HEK293T (cell line): ENCODE measurements around the gene PRXL2A.

Source experiments
- BHLHE40 ChIP-seq: fragments of 450-650 bp; IDR thresholded peaks from 2 replicates; pipeline ENCODE4 v1.6.1; 2016; ENCODE audit warnings: mild to moderate bottlenecking, moderate library complexity, borderline replicate concordance
- ELF4 ChIP-seq: fragments of 450-650 bp; IDR thresholded peaks from 2 replicates; pipeline ENCODE4 v1.6.1; 2017; ENCODE audit warnings: antibody characterized with exemption
- FOXA1 ChIP-seq: fragments of 450-650 bp; IDR thresholded peaks from 2 replicates; pipeline ENCODE4 v1.6.1; 2016; ENCODE audit warnings: mild to moderate bottlenecking
- FOXK2 ChIP-seq: fragments of 450-650 bp; IDR thresholded peaks from 2 replicates; pipeline ENCODE4 v1.6.1; 2016; ENCODE audit warnings: mild to moderate bottlenecking
- FOXM1 ChIP-seq: fragments of 450-650 bp; IDR thresholded peaks from 2 replicates; pipeline ENCODE4 v1.6.1; 2017; ENCODE audit warnings: mild to moderate bottlenecking, borderline replicate concordance
- HDGF ChIP-seq: fragments of 450-650 bp; IDR thresholded peaks from 2 replicates; pipeline ENCODE4 v1.6.1; 2017; ENCODE audit warnings: antibody characterized with exemption, borderline replicate concordance
- LEF1 ChIP-seq: fragments of 450-650 bp; IDR thresholded peaks from 2 replicates; pipeline ENCODE4 v1.6.1; 2017; ENCODE audit warnings: mild to moderate bottlenecking, borderline replicate concordance
- NFRKB ChIP-seq: fragments of 450-650 bp; IDR thresholded peaks from 2 replicates; pipeline ENCODE4 v1.6.1; 2016; ENCODE audit warnings: mild to moderate bottlenecking, moderate library complexity
- SP1 ChIP-seq: fragments of 450-650 bp; IDR thresholded peaks from 2 replicates; pipeline ENCODE4 v1.6.1; 2017
- SUZ12 ChIP-seq: fragments of 450-650 bp; IDR thresholded peaks from 2 replicates; pipeline ENCODE4 v1.6.1; 2016; ENCODE audit warnings: mild to moderate bottlenecking
- TARDBP ChIP-seq: fragments of 450-650 bp; IDR thresholded peaks from 2 replicates; pipeline ENCODE4 v1.6.1; 2016
- ZNF384 ChIP-seq: fragments of 450-650 bp; IDR thresholded peaks from 2 replicates; pipeline ENCODE4 v1.6.1; 2016
- TF ChIP-seq, protein P1 (sequence below): fragments of 450-650 bp; IDR thresholded peaks from 2 replicates; pipeline ENCODE4 v1.6.1; 2016

DNA sequence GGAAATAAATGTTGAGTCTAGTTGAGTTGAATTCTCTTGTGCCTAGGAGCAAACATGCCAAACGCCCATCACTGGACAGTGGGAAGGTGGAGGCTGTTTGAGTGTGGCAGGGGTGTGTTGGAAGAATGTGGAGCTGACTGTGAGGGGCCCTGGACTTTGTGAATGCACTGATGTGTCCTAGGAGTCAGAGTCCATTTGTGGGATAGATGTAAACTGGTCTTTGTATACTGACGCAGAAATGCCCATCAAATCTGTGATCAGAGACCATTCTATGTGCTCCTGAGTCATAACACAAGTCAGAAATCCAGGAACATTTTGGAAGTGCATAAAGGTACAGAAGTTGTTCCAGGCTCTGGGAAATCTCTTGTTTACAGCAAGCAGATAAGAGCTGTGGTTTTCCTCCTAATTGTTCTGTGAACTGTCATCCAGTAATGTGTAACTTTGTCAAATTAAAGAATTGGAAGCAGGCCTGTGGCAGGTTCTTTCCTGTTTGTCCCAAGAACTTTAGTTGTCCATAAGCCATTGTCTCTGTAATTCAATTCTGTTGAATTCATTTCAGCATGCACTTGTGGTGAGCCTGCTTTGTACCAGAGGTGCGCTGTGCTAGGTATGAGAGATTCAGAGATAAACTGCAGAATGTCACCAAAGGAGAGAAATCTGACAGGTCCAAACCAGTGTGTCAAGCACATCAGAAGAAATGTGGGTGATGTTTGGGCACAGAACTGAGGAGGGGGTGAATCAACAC is 7.6 kb downstream of the PRXL2A start:
- TF ChIP-seq FOXM1 (no peak), SUZ12 (no peak), BHLHE40 (no peak), ZNF384 (no peak), FOXK2 (no peak), LEF1 (no peak), ELF4 (no peak), NFRKB (no peak), SP1 (no peak), FOXA1 (no peak), TARDBP (no peak), HDGF (no peak)
- TF ChIP-seq, protein P1, sequence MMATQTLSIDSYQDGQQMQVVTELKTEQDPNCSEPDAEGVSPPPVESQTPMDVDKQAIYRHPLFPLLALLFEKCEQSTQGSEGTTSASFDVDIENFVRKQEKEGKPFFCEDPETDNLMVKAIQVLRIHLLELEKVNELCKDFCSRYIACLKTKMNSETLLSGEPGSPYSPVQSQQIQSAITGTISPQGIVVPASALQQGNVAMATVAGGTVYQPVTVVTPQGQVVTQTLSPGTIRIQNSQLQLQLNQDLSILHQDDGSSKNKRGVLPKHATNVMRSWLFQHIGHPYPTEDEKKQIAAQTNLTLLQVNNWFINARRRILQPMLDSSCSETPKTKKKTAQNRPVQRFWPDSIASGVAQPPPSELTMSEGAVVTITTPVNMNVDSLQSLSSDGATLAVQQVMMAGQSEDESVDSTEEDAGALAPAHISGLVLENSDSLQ = no peak
